Measurements from ENCODE around the gene KCNQ2. TPM values are rescaled to one million over a fixed set of nuclear protein-coding genes. Genes with fewer than 3 reads are reported as not detected.

KCNQ2 gene
- total RNA-seq, 1 experiment from 2014 or later: not detected

GRCh38 chr20:63385819-63386218 is 86.6 kb downstream of the KCNQ2 start:
- Histone ChIP-seq H4K20me1 (ENCODE audit: insufficient read depth) (0 out of 2 replicates have a peak, but pooled peaks cover 5% of the 10 kb centered on the region), H3K36me3 (ENCODE audit: low read depth) (no peaks in the 10 kb centered on the region), H3K4me3 (no peak overlapping the region), H3K9me2 (ENCODE audit: insufficient read depth) (no peaks in the 10 kb centered on the region), H3K27ac (no peak overlapping the region), H3K9me3 (ENCODE audit: insufficient read depth, low read depth) (peaks cover 22% of the 10 kb centered on the region; the same call in 1 of the 2 replicates), H2AFZ (no peak overlapping the region), H3K4me2 (no peak overlapping the region), H3F3A (ENCODE audit: insufficient read depth, low read depth) (peaks cover 11% of the 10 kb centered on the region), H3K4me1 (replicated peaks; ENCODE audit: insufficient read depth) (no peaks in the 10 kb centered on the region), H3K79me2 (ENCODE audit: low read depth) (no peaks in the 10 kb centered on the region), H3K27me3 (ENCODE audit: insufficient read depth, low read depth) (peaks cover 87% of the 10 kb centered on the region)
- no TSS peak for BruUV-seq (replicated peaks)
- CTCF ChIA-PET: no interaction called here
- no peak for DNase-seq
- intact Hi-C loops (cut with micrococcal nuclease; ENCODE audit: unreplicated experiment): no loop called here
- no peak for TF ChIP-seq EZH2 (IDR thresholded peaks at IDR 0.05; ENCODE audit: low read depth)
- TF ChIP-seq CTCF (conservative IDR thresholded peaks at IDR 0.05): no peak
- POLR2A ChIA-PET (ENCODE audit: unreplicated experiment): no interaction called here

- no TSS peak for BruUV-seq (replicated peaks)
- intact Hi-C loops (cut with micrococcal nuclease; ENCODE audit: unreplicated experiment): no loop called here
Measured at GRCh38 chr20:63384336-63384735, 88.1 kb downstream of the KCNQ2 start.

GRCh38 chr20:63383556-63383955 is 88.9 kb downstream of the KCNQ2 start:
- H3K36me3 ChIP-seq (ENCODE audit: low read depth): no peaks in the 10 kb centered on the region
- no peaks in the 10 kb centered on the region for H3K4me1 ChIP-seq (replicated peaks; ENCODE audit: insufficient read depth)
- TF ChIP-seq CTCF (conservative IDR thresholded peaks at IDR 0.05) (no peak), EZH2 (IDR thresholded peaks at IDR 0.05; ENCODE audit: low read depth) (peak; percentile 73; the same call in 1 of the 2 replicates)
- BruUV-seq (replicated peaks): no TSS peak
- ChIA-PET POLR2A (ENCODE audit: unreplicated experiment) (no interaction called here), CTCF (no interaction called here)
- H3K4me3 ChIP-seq: no peak overlapping the region
- H3K79me2 ChIP-seq (ENCODE audit: low read depth): no peaks in the 10 kb centered on the region
- no peaks in the 10 kb centered on the region for H3K9me2 ChIP-seq (ENCODE audit: insufficient read depth)
- no peak overlapping the region for H2AFZ ChIP-seq
- H3K27ac ChIP-seq: no peak overlapping the region
- H4K20me1 ChIP-seq (ENCODE audit: insufficient read depth): peaks cover 5% of the 10 kb centered on the region
- H3F3A ChIP-seq (ENCODE audit: insufficient read depth, low read depth): peaks cover 11% of the 10 kb centered on the region
- H3K27me3 ChIP-seq (ENCODE audit: insufficient read depth, low read depth): peaks cover 87% of the 10 kb centered on the region
- peaks cover 20% of the 10 kb centered on the region; the same call in 1 of the 2 replicates for H3K9me3 ChIP-seq (ENCODE audit: insufficient read depth, low read depth)
- DNase-seq: no peak
- intact Hi-C loops (cut with micrococcal nuclease; ENCODE audit: unreplicated experiment): no loop called here
- no peak overlapping the region for H3K4me2 ChIP-seq

More at GRCh38 chr20:63384336-63384735, 88.1 kb downstream of the KCNQ2 start:
- no peak for DNase-seq
- Histone ChIP-seq H3F3A (ENCODE audit: insufficient read depth, low read depth) (peaks cover 11% of the 10 kb centered on the region), H3K27ac (no peak overlapping the region), H2AFZ (no peak overlapping the region), H3K4me2 (no peak overlapping the region), H3K27me3 (ENCODE audit: insufficient read depth, low read depth) (peaks cover 87% of the 10 kb centered on the region), H3K36me3 (ENCODE audit: low read depth) (no peaks in the 10 kb centered on the region), H3K9me2 (ENCODE audit: insufficient read depth) (no peaks in the 10 kb centered on the region), H3K4me3 (no peak overlapping the region), H3K9me3 (ENCODE audit: insufficient read depth, low read depth) (peaks cover 22% of the 10 kb centered on the region; the same call in 1 of the 2 replicates), H3K4me1 (replicated peaks; ENCODE audit: insufficient read depth) (no peaks in the 10 kb centered on the region), H4K20me1 (ENCODE audit: insufficient read depth) (peaks cover 5% of the 10 kb centered on the region; the same call in 1 of the 2 replicates), H3K79me2 (ENCODE audit: low read depth) (no peaks in the 10 kb centered on the region)
- TF ChIP-seq EZH2 (IDR thresholded peaks at IDR 0.05; ENCODE audit: low read depth) (0 out of 2 replicates have a peak, but pooled peaks have one; percentile 45), CTCF (conservative IDR thresholded peaks at IDR 0.05) (no peak)
- POLR2A ChIA-PET (ENCODE audit: unreplicated experiment): no interaction called here
- CTCF ChIA-PET: no interaction called here
